ENCODE data around the gene REXO4.
"Not testable (repeated sequence)": the region's sequence is repeated elsewhere in the genome, so short reads cannot be mapped to it uniquely, and the experiment has no call there.

Gene REXO4

GRCh38 chr9:133452562-133452961 lies 34.8 kb upstream of the REXO4 start:
- no peak for TF ChIP-seq CTCF (IDR thresholded peaks at IDR 0.05; ENCODE audit: control extremely low read depth, extremely low read depth, low read depth, missing control alignments)

GRCh38 chr9:133451865-133452264 lies 34.1 kb upstream of the REXO4 start:
- DNase-seq (ENCODE audit: extremely low spot score); POLR2A ChIA-PET: not testable (repeated sequence)
- CTCF ChIA-PET: interaction anchor here (1.3 kb wide), 1 partner anchor 46 kb away, joined by 3 read pairs; no protein-coding TSS in a partner anchor

More at GRCh38 chr9:133452562-133452961, 34.8 kb upstream of the REXO4 start:
- ChIA-PET CTCF (interaction anchor here (1.3 kb wide), 1 partner anchor 47 kb away, joined by 3 read pairs; no protein-coding TSS in a partner anchor), POLR2A (no interaction called here)
- DNase-seq (ENCODE audit: extremely low spot score): no peak

GRCh38 chr9:133449760-133450159 lies 31.9 kb upstream of the REXO4 start:
- no peak for DNase-seq (ENCODE audit: extremely low spot score)
- ChIA-PET POLR2A (no interaction called here), CTCF (no interaction called here)
- TF ChIP-seq CTCF (IDR thresholded peaks at IDR 0.05; ENCODE audit: control extremely low read depth, extremely low read depth, low read depth, missing control alignments): no peak

- ChIA-PET POLR2A (no interaction called here), CTCF (no interaction called here)
- DNase-seq (ENCODE audit: extremely low spot score): no peak
- no peak for TF ChIP-seq CTCF (IDR thresholded peaks at IDR 0.05; ENCODE audit: control extremely low read depth, extremely low read depth, low read depth, missing control alignments)
Measured at GRCh38 chr9:133448487-133448972, 30.7 kb upstream of the REXO4 start.

GRCh38 chr9:133445293-133445969 lies 27.6 kb upstream of the REXO4 start:
- CTCF ChIA-PET: no interaction called here
- TF ChIP-seq CTCF (IDR thresholded peaks at IDR 0.05; ENCODE audit: control extremely low read depth, extremely low read depth, low read depth, missing control alignments): no peak
- DNase-seq (ENCODE audit: extremely low spot score): no peak
- POLR2A ChIA-PET: interaction anchor here (0.5 kb wide), 1 partner anchor 90 kb away, joined by 3 read pairs; no protein-coding TSS in a partner anchor

GRCh38 chr9:133443982-133444381 lies 26.2 kb upstream of the REXO4 start:
- ChIA-PET CTCF (interaction anchor here (1.0 to 1.1 kb wide), 3 partner anchors 14 to 299 kb away, joined by 3 to 4 read pairs (median 3); no protein-coding TSS in a partner anchor), POLR2A (interaction anchor here (0.5 kb wide), 1 partner anchor 15 kb away, joined by 4 read pairs; no protein-coding TSS in a partner anchor)
- no peak for DNase-seq (ENCODE audit: extremely low spot score)
- no peak for TF ChIP-seq CTCF (IDR thresholded peaks at IDR 0.05; ENCODE audit: control extremely low read depth, extremely low read depth, low read depth, missing control alignments)

GRCh38 chr9:133443248-133443647 lies 25.4 kb upstream of the REXO4 start:
- no peak for DNase-seq (ENCODE audit: extremely low spot score)
- ChIA-PET CTCF (interaction anchor here (1.0 to 1.1 kb wide), 3 partner anchors 13 to 300 kb away, joined by 3 to 4 read pairs (median 3); no protein-coding TSS in a partner anchor), POLR2A (no interaction called here)
- TF ChIP-seq CTCF (IDR thresholded peaks at IDR 0.05; ENCODE audit: control extremely low read depth, extremely low read depth, low read depth, missing control alignments): no peak
